Retinal pigment epithelial cell (primary cell): ENCODE results near the gene CD96.

Experiments
- DNase-seq: peaks from one replicate; pipeline ENCODE4 v3.0.0-alpha.2; 2010; ENCODE audit warnings: low read depth
- H3K4me3 ChIP-seq: 2 replicates; pipeline ENCODE4 v1.5.1; 2011; ENCODE audit warnings: mild to moderate bottlenecking, low read length, control low read depth, moderate library complexity
- CTCF ChIP-seq: conservative IDR thresholded peaks from 2 replicates; pipeline ENCODE4 v1.5.1; 2011; ENCODE audit warnings: low read depth, low read length, control low read depth, inconsistent platforms

Gene CD96

DNA sequence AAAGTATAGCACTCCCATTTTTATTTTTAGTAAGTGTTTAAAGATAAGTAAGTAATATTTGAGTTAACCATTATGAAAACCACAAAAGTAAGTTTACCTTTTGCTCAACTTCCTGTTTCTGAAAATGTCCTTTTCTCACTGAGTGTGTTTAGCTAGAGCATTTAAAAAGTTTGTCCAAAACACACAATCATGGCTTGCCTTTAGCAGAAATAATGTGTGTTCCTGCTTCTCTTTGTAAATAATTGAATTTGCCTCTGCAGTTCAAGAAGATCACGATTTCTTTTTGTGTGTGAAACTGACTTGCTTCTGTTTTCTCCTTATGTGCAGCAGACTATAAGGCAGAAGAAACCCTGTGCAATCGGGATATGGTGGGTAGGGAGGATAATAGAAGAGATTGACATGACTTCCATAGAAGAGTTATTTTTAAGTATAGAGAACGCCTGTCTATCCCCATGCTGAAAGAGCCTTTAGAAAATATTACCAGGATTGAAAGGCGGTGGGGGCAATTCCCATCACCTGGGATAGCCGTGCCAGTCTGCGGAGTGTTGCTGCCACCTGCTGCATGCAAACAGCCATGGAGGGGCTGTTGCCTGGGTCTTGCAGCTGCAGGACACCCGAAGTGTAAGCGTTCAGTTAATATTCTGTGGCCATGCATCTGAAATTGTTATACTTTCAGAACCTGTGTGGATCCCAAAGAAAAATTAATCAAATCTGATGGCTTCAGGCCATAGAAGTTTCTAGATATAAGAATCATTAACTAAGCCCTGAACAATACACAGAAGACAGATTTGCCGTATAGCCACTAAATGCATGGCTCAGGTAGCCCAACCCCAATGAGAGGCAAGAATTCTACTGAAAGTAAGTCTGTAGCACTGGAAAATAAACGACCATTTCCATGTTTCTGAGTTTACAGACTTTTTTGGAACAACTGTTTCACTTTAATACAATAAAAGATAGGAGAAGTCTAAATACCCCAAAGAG lies 2.4 kb upstream of the CD96 start:
- peak; percentile 92 for TF ChIP-seq CTCF
- H3K4me3 ChIP-seq = no peak overlapping the region
- no peak for DNase-seq

DNA sequence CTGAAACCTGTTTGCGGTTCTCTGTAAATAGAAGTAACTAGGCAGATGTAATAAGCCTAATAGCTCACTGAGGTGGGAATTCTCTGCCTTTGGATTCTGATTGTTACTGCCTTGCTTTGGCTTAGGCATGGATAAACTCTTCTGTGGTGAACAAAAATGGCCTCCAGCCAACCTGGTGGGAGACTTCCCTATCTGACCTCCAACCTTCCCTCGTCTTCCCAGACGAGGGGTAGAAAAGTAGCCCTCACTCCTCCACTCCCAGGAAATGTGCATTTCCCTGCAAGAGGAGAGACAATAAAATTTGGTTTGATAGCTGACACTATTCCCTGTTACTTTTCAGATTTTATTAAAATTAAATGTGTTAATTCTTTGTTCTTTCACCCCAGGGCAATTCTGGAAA lies 606 bp upstream of the CD96 start:
- no peak for TF ChIP-seq CTCF
- H3K4me3 ChIP-seq = no peak overlapping the region
- DNase-seq = no peak

- no peak for DNase-seq
Observed at GRCh38 chr3:111542611-111543300, 759 bp downstream of the CD96 start.

DNA sequence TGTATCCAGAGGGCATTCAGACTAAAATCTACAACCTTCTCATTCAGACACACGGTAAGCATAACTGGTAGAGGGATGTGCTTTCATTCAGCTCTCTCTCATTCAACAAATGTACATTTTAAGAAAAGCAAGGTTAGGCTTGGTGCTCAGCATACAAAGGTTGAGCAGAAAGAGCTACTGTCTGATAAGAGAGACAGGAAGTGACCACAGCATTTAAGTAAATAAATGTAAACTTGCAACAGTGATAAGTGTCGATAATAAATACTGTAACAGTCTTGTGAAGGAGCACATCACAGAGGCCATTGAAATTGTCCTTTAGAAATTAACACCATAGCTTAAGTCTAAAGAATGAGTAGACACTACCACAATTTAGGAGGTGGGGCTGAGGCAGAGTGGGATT lies 3.4 kb downstream of the CD96 start:
- H3K4me3 ChIP-seq = no peak overlapping the region
- no peak for TF ChIP-seq CTCF
- DNase-seq = no peak

More at GRCh38 chr3:111542611-111543300, 759 bp downstream of the CD96 start:
- TF ChIP-seq CTCF = no peak
- no peak overlapping the region for H3K4me3 ChIP-seq

DNA sequence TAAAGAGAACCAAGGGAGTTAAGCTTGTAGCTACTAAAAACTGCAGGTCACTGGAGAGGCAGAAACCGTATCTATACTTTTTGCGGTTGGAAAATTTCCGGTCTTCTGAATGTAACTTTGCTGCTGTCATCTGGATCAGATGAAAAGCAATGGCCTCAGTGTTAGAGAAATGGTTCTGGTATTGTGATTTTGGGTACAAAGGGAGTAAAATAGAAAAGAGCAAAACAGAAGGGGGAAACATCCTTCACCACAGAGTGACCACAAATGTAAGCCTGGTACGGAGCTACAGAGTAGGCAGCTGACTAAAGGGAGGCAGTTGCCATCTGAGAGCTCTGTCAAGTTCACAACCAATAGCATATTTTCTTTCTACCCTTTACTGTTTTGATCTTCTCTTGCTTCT lies 5.6 kb downstream of the CD96 start:
- no peak for TF ChIP-seq CTCF
- DNase-seq = no peak
- H3K4me3 ChIP-seq = no peak overlapping the region

DNA sequence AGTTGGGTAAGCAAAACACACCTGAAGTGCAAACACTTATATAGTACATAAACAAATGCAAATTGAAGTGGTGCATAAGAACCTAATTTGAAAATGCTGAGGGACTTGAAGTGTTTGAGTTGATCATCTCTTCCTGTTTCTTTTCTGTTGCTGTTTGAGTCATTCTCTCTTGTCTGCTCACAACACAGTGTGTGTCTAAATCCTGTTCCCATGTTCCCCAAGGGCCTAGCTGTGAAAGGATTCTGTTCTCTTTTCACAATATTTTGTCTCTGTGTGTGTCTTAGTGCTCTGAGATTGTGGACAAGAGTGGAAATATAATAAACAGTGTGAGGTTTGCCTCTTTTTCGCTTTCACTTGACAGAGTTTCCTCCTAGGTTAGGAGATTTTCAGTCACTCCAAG lies 6.1 kb downstream of the CD96 start:
- no peak for DNase-seq
- TF ChIP-seq CTCF = no peak
- H3K4me3 ChIP-seq = no peak overlapping the region
